ENCODE measurements around the gene CXADR.
"Not testable (repeated sequence)": the region's sequence is repeated elsewhere in the genome, so short reads cannot be mapped to it uniquely, and the experiment has no call there.

Gene CXADR

GRCh38 chr21:17512253-17513213 lies at the start of gene CXADR:
CXADR (plus strand) TSS chr21:17513043; CDS start chr21:17513130, 87 bp downstream.
- Mint-ChIP-seq H3K27me3 (peaks cover 77% of the 10 kb centered on the region), H3K27ac (no peak within 1 kb of the TSS), H3K9me3 (no peaks in the 10 kb centered on the region), H3K4me3 (peak within 1 kb of the TSS; percentile 72), H3K36me3 (ENCODE audit: low read depth) (no peaks in the 10 kb centered on the region), H3K4me1 (ENCODE audit: low read depth) (peaks cover 34% of the 10 kb centered on the region)
- intact Hi-C loops (cut with micrococcal nuclease), result no loop called here

- Mint-ChIP-seq H3K27ac (no peak overlapping the region), H3K36me3 (ENCODE audit: low read depth) (no peaks in the 10 kb centered on the region), H3K4me1 (ENCODE audit: low read depth) (peaks cover 5% of the 10 kb centered on the region), H3K27me3 (peaks cover 17% of the 10 kb centered on the region), H3K9me3 (no peaks in the 10 kb centered on the region), H3K4me3 (no peak overlapping the region)
- intact Hi-C loops (cut with micrococcal nuclease), result no loop called here
Measured at GRCh38 chr21:17466166-17466565, 46.7 kb upstream of the CXADR start.

GRCh38 chr21:17467392-17467791 lies 45.5 kb upstream of the CXADR start:
- intact Hi-C loops (cut with micrococcal nuclease), result no loop called here
- Mint-ChIP-seq H3K4me3 (no peak overlapping the region), H3K9me3 (no peaks in the 10 kb centered on the region), H3K27ac (no peak overlapping the region), H3K27me3 (peaks cover 18% of the 10 kb centered on the region), H3K4me1 (ENCODE audit: low read depth) (peaks cover 5% of the 10 kb centered on the region), H3K36me3 (ENCODE audit: low read depth) (no peaks in the 10 kb centered on the region)

- H3K27ac Mint-ChIP-seq, result no peak overlapping the region
- H3K4me3 Mint-ChIP-seq, result no peak overlapping the region
- H3K4me1 Mint-ChIP-seq (ENCODE audit: low read depth), result peaks cover 5% of the 10 kb centered on the region
- no peaks in the 10 kb centered on the region for H3K36me3 Mint-ChIP-seq (ENCODE audit: low read depth)
- H3K9me3 Mint-ChIP-seq, result no peaks in the 10 kb centered on the region
- peaks cover 16% of the 10 kb centered on the region for H3K27me3 Mint-ChIP-seq
- intact Hi-C loops (cut with micrococcal nuclease), result no loop called here
Measured at GRCh38 chr21:17467829-17468228, 45.0 kb upstream of the CXADR start.

GRCh38 chr21:17468698-17469097 lies 44.1 kb upstream of the CXADR start:
- Mint-ChIP-seq H3K36me3 (ENCODE audit: low read depth) (no peaks in the 10 kb centered on the region), H3K27ac (no peak overlapping the region), H3K4me1 (ENCODE audit: low read depth) (peaks cover 5% of the 10 kb centered on the region)

GRCh38 chr21:17469727-17470126 lies 43.1 kb upstream of the CXADR start:
- no peaks in the 10 kb centered on the region for H3K36me3 Mint-ChIP-seq (ENCODE audit: low read depth)
- no peak overlapping the region for H3K4me3 Mint-ChIP-seq
- peaks cover 9% of the 10 kb centered on the region for H3K9me3 Mint-ChIP-seq
- no peak overlapping the region for H3K27ac Mint-ChIP-seq
- H3K27me3 Mint-ChIP-seq, result peaks cover 16% of the 10 kb centered on the region
- peaks cover 5% of the 10 kb centered on the region for H3K4me1 Mint-ChIP-seq (ENCODE audit: low read depth)
- intact Hi-C loops (cut with micrococcal nuclease), result no loop called here

More at GRCh38 chr21:17468698-17469097, 44.1 kb upstream of the CXADR start:
- Mint-ChIP-seq H3K4me3 (no peak overlapping the region), H3K9me3 (peaks cover 3% of the 10 kb centered on the region), H3K27me3 (peaks cover 16% of the 10 kb centered on the region)
- intact Hi-C loops (cut with micrococcal nuclease), result no loop called here

GRCh38 chr21:17472182-17472581 lies 40.7 kb upstream of the CXADR start:
- Mint-ChIP-seq H3K9me3 (peaks cover 9% of the 10 kb centered on the region), H3K4me1 (ENCODE audit: low read depth) (peaks cover 6% of the 10 kb centered on the region), H3K36me3 (ENCODE audit: low read depth) (no peaks in the 10 kb centered on the region), H3K4me3 (no peak overlapping the region), H3K27ac (no peak overlapping the region), H3K27me3 (peaks cover 16% of the 10 kb centered on the region)
- intact Hi-C loops (cut with micrococcal nuclease), result no loop called here

GRCh38 chr21:17472592-17473271 lies 40.1 kb upstream of the CXADR start:
- Mint-ChIP-seq H3K4me3 (no peak overlapping the region), H3K36me3 (ENCODE audit: low read depth) (no peaks in the 10 kb centered on the region), H3K27ac (no peak overlapping the region), H3K9me3 (peaks cover 9% of the 10 kb centered on the region), H3K27me3 (peaks cover 16% of the 10 kb centered on the region), H3K4me1 (ENCODE audit: low read depth) (peaks cover 6% of the 10 kb centered on the region)
- intact Hi-C loops (cut with micrococcal nuclease), result no loop called here

- H3K36me3 Mint-ChIP-seq (ENCODE audit: low read depth), result no peaks in the 10 kb centered on the region
- H3K27ac Mint-ChIP-seq, result peak overlapping the region; percentile 67
- peaks cover 9% of the 10 kb centered on the region for H3K9me3 Mint-ChIP-seq
Measured at GRCh38 chr21:17476006-17476405, 36.8 kb upstream of the CXADR start.

GRCh38 chr21:17478156-17478555 lies 34.7 kb upstream of the CXADR start:
- H3K4me3 Mint-ChIP-seq; H3K4me1 Mint-ChIP-seq (ENCODE audit: low read depth); H3K36me3 Mint-ChIP-seq (ENCODE audit: low read depth); H3K9me3 Mint-ChIP-seq; H3K27ac Mint-ChIP-seq; intact Hi-C loops (cut with micrococcal nuclease): not testable (repeated sequence)
- peaks cover 13% of the 10 kb centered on the region for H3K27me3 Mint-ChIP-seq

More at GRCh38 chr21:17476006-17476405, 36.8 kb upstream of the CXADR start:
- Mint-ChIP-seq H3K4me3 (no peak overlapping the region), H3K4me1 (ENCODE audit: low read depth) (peaks cover 6% of the 10 kb centered on the region), H3K27me3 (peaks cover 6% of the 10 kb centered on the region)
- intact Hi-C loops (cut with micrococcal nuclease), result no loop called here

GRCh38 chr21:17479606-17480005 lies 33.2 kb upstream of the CXADR start:
- Mint-ChIP-seq H3K27me3 (peaks cover 14% of the 10 kb centered on the region), H3K9me3 (no peaks in the 10 kb centered on the region), H3K4me1 (ENCODE audit: low read depth) (peaks cover 6% of the 10 kb centered on the region), H3K4me3 (no peak overlapping the region), H3K36me3 (ENCODE audit: low read depth) (no peaks in the 10 kb centered on the region), H3K27ac (no peak overlapping the region)
- intact Hi-C loops (cut with micrococcal nuclease), result no loop called here

GRCh38 chr21:17482928-17483327 lies 29.9 kb upstream of the CXADR start:
- H3K36me3 Mint-ChIP-seq (ENCODE audit: low read depth), result no peaks in the 10 kb centered on the region
- H3K4me3 Mint-ChIP-seq, result no peak overlapping the region

GRCh38 chr21:17488620-17489019 lies 24.2 kb upstream of the CXADR start:
- peaks cover 24% of the 10 kb centered on the region for H3K4me1 Mint-ChIP-seq (ENCODE audit: low read depth)
- H3K9me3 Mint-ChIP-seq, result no peaks in the 10 kb centered on the region
- intact Hi-C loops (cut with micrococcal nuclease), result no loop called here
- no peak overlapping the region for H3K27ac Mint-ChIP-seq
- no peak overlapping the region for H3K4me3 Mint-ChIP-seq
- no peaks in the 10 kb centered on the region for H3K36me3 Mint-ChIP-seq (ENCODE audit: low read depth)
- H3K27me3 Mint-ChIP-seq, result peaks cover 37% of the 10 kb centered on the region

More at GRCh38 chr21:17482928-17483327, 29.9 kb upstream of the CXADR start:
- Mint-ChIP-seq H3K9me3 (no peaks in the 10 kb centered on the region), H3K27ac (no peak overlapping the region), H3K4me1 (ENCODE audit: low read depth) (peaks cover 4% of the 10 kb centered on the region), H3K27me3 (peaks cover 34% of the 10 kb centered on the region)
- intact Hi-C loops (cut with micrococcal nuclease), result no loop called here

GRCh38 chr21:17489565-17489964 lies 23.3 kb upstream of the CXADR start:
- H3K4me3 Mint-ChIP-seq; H3K27ac Mint-ChIP-seq; H3K9me3 Mint-ChIP-seq; intact Hi-C loops (cut with micrococcal nuclease); H3K36me3 Mint-ChIP-seq (ENCODE audit: low read depth): not testable (repeated sequence)
- peaks cover 43% of the 10 kb centered on the region for H3K27me3 Mint-ChIP-seq
- peaks cover 24% of the 10 kb centered on the region for H3K4me1 Mint-ChIP-seq (ENCODE audit: low read depth)
